Tibial nerve (tissue), 4 donors: ENCODE data around the gene COG5. TPM values are rescaled to one million over a fixed set of nuclear protein-coding genes. Genes with fewer than 3 reads are reported as not detected.

ENCODE experiments used
- DNase-seq, 2 donors: peaks; one replicate each; pipeline ENCODE4 v3.0.0-alpha.2; 2019; ENCODE audit warnings: low spot score in 2 of 2
- H3K27ac ChIP-seq, 4 donors: fragments of 200-600 bp; sonication (generic) in 3 of 4; one replicate each; pipeline ENCODE4 v1.5.1; 2017 to 2019; ENCODE audit warnings: mild to moderate bottlenecking in 1 of 4
- H3K27me3 ChIP-seq, 2 donors: fragments of 200-600 bp; sonication (generic) in 1 of 2; one replicate each; pipeline versions ENCODE4 v1.5.1 to v1.6.0; 2017 to 2019
- H3K36me3 ChIP-seq, 3 donors: fragments of 200-600 bp; sonication (generic); one replicate each; pipeline ENCODE4 v1.5.1; 2018 to 2019
- H3K4me1 ChIP-seq, 4 donors: fragments of 200-600 bp; sonication (generic) in 3 of 4; one replicate each; pipeline ENCODE4 v1.5.1; 2017 to 2019
- H3K4me3 ChIP-seq, 4 donors: fragments of 200-600 bp; sonication (generic) in 3 of 4; one replicate each; pipeline ENCODE4 v1.5.1; 2017 to 2019; ENCODE audit warnings: mild to moderate bottlenecking in 1 of 4, moderate library complexity in 1 of 4
- H3K9me3 ChIP-seq, 4 donors: fragments of 200-600 bp; sonication (generic) in 3 of 4; one replicate each; pipeline ENCODE4 v1.5.1; 2017 to 2019
- EP300 ChIP-seq, 2 donors: sonication (generic); formaldehyde crosslinking; IDR thresholded peaks; one replicate each; pipeline ENCODE4 v1.6.1; 2017; ENCODE audit warnings: antibody characterized with exemption in 2 of 2, mild to moderate bottlenecking in 1 of 2
- POLR2A ChIP-seq, 2 donors: fragments of 450-650 bp; IDR thresholded peaks; one replicate each; pipeline ENCODE4 v1.6.1; 2017; ENCODE audit warnings: antibody characterized with exemption in 2 of 2, mild to moderate bottlenecking in 2 of 2, moderate library complexity in 2 of 2
- WGBS, 2 donors: methylation state at CpG; one replicate each; pipeline ENCODE4 v1.1.5; 2018; 5-methylcytosine and 5-hydroxymethylcytosine counted together
- total RNA-seq, 4 donors: library from RNA; depleted of rRNA; stranded (reverse); fragments of >200 nt; gene quantifications; one replicate each; pipeline ENCODE4 v1.1.0, GENCODE V29; 2016
- TF ChIP-seq, protein P1 (sequence below), 5 experiments: fragments of 200-600 bp in 3 of 5; fragments of 450-650 bp in 2 of 5; sonication (generic) in 3 of 5; IDR thresholded peaks; one replicate each; pipeline ENCODE4 v1.5.1; 2016 to 2019; ENCODE audit warnings: antibody characterized with exemption in 5 of 5, mild to moderate bottlenecking in 3 of 5, moderate library complexity in 2 of 5

COG5 gene
- total RNA-seq, 4 donors from 2014 or later: 26.7 to 35.7 (median 32.6) TPM

DNA sequence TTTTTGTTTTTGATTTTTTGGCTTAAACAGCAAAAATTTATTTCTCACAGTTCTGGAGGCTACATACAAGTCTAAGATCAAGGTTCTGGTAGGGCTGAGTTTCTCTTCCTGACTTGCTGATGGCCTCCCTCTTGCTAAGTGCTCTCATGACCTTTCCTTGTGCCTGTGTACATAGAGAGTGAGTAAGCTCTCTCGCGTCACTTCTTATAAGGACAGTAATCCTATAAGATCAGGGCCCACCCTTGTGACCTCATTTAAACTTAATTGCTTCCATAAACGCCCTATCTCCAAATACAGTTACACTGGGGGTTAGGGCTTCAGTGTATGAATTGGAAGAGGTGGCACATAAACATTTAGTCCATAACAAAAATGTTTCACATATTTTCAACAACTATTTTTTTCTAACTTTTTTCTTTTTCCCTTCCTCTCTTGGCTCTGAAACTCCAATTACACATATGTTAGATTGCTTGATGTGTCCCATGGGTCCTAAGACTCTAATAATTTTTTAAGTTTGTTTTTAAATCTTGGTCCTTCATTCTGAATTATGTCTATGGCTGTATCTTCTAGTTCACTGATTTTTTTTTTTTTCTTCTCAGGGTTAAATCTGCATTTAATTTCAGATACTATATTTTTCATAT is 245.1 kb downstream of the COG5 start:
- Histone ChIP-seq H3K27me3 (no peaks in the 10 kb centered on the region), H3K27ac (no peak overlapping the region), H3K4me3 (no peak overlapping the region), H3K4me1 (no peaks in the 10 kb centered on the region), H3K9me3 (no peaks in the 10 kb centered on the region), H3K36me3 (peaks cover 0 to 19% (median 0%) of the 10 kb centered on the region in 3 donors)
- no peak for TF ChIP-seq POLR2A (IDR thresholded peaks at IDR 0.05)
- 59 to 73% methylated on average over 3 of the region's 3 CpGs for WGBS, 2 donors
- no peak for DNase-seq

DNA sequence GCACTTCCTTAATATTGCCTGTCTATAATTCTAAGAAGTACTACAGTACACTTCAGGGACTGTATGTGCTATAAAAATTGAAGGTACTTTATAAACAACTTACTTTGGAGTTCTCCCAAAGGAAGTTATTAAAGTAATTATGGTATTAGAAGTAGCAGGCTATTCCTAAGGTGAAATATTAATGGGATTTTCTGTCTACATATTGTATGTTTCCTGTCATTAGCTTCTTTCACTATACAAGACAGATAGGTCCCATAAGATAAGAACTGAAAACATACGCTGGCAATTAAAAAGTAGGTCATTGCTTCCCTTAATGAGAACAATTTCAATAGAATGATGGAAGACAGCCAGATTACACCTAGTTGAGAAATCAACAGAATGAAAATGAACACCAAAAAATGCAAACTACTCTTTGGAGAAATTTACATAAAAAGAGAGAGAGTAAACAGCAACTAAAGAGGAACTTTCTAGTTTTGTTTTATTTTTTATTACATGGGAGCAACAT is 248.0 kb downstream of the COG5 start:
- no peak overlapping the region for H3K27ac ChIP-seq
- H3K9me3 ChIP-seq: no peaks in the 10 kb centered on the region
- no peak overlapping the region for H3K4me3 ChIP-seq
- no peaks in the 10 kb centered on the region for H3K27me3 ChIP-seq
- no peak for DNase-seq
- no peaks in the 10 kb centered on the region for H3K4me1 ChIP-seq
- TF ChIP-seq, protein P1, sequence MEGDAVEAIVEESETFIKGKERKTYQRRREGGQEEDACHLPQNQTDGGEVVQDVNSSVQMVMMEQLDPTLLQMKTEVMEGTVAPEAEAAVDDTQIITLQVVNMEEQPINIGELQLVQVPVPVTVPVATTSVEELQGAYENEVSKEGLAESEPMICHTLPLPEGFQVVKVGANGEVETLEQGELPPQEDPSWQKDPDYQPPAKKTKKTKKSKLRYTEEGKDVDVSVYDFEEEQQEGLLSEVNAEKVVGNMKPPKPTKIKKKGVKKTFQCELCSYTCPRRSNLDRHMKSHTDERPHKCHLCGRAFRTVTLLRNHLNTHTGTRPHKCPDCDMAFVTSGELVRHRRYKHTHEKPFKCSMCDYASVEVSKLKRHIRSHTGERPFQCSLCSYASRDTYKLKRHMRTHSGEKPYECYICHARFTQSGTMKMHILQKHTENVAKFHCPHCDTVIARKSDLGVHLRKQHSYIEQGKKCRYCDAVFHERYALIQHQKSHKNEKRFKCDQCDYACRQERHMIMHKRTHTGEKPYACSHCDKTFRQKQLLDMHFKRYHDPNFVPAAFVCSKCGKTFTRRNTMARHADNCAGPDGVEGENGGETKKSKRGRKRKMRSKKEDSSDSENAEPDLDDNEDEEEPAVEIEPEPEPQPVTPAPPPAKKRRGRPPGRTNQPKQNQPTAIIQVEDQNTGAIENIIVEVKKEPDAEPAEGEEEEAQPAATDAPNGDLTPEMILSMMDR (IDR thresholded peaks at IDR 0.05): no peak
- TF ChIP-seq EP300 (IDR thresholded peaks at IDR 0.05) (no peak), POLR2A (IDR thresholded peaks at IDR 0.05) (no peak)
- 79 to 82% methylated on average over 1 of the region's 1 CpG for WGBS, 2 donors
- no peaks in the 10 kb centered on the region for H3K36me3 ChIP-seq

DNA sequence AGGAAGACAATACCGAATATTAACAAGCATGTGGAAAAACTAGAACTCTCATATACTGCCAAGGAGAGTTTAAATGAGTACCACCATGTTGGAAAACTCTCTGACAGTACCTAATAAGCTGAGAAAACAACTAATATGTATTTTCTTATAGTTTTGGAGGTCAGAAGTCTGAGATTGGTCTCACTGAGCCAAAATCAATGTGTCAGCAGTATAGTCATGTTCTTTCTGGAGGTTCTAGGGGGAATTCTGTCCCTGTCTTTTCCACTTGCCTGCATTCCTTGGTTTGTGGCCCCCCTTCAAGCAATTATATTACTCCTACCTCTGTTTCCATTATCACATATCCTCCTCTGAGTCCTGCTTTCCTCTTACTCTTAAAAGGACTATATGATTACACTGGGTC is 250.4 kb downstream of the COG5 start:
- 96 to 97% methylated on average over 1 of the region's 1 CpG for WGBS, 2 donors
- H3K27me3 ChIP-seq: no peaks in the 10 kb centered on the region

DNA sequence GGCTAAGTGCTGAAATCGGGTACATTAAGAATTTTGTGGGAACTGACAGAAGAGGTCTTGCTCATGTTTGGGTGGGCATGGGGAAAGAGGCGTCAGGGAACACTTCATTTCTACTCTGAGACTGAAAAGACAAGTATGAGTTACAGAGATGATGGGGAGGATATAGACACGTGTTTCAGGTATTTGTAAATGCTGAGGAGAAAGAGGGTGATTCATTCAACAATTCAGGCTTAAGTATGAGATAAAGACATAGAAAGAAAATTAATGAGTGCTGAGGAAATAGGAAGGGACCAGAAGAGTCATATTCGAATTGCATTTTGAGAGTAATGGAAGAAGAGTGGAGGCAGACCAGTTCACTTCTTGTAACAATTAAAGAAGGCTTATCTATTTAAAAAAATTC is 251.3 kb downstream of the COG5 start:
- Histone ChIP-seq H3K27ac (no peak overlapping the region), H3K4me3 (no peak overlapping the region), H3K4me1 (no peaks in the 10 kb centered on the region), H3K27me3 (no peaks in the 10 kb centered on the region), H3K9me3 (no peaks in the 10 kb centered on the region), H3K36me3 (no peaks in the 10 kb centered on the region)
- TF ChIP-seq POLR2A (IDR thresholded peaks at IDR 0.05) (no peak), EP300 (IDR thresholded peaks at IDR 0.05) (no peak)
- TF ChIP-seq, protein P1 (IDR thresholded peaks at IDR 0.05): no peak
- DNase-seq: no peak
- 73 to 94% methylated on average over 4 of the region's 4 CpGs for WGBS, 2 donors

More for the DNA sequence above, 250.4 kb downstream of the COG5 start:
- DNase-seq: no peak
- H3K4me1 ChIP-seq: no peaks in the 10 kb centered on the region
- H3K36me3 ChIP-seq: no peaks in the 10 kb centered on the region
- no peak overlapping the region for H3K27ac ChIP-seq
- no peaks in the 10 kb centered on the region for H3K9me3 ChIP-seq
- no peak for TF ChIP-seq POLR2A (IDR thresholded peaks at IDR 0.05)
- TF ChIP-seq, protein P1 (IDR thresholded peaks at IDR 0.05): no peak
- TF ChIP-seq EP300 (IDR thresholded peaks at IDR 0.05): no peak
- H3K4me3 ChIP-seq: no peak overlapping the region

DNA sequence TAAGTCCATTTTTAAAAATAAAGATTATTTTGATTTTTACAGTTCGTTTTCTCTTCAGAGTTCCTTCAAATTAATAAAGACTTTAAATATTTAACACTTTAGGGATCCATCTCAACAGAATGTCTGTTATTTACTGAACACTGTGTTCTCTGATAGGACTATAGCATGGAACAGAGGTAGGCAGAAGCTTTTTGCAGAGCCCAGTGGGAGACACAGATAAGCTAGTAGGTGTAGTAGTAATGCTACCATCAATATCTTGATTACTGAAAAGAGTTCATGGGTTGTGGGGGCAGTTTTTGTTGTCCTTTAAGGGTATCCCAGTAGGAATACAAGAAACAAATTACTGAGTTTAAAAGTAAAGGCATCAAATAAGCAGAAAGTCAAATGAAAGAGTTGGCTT is 254.4 kb downstream of the COG5 start:
- peaks cover 0 to 3% (median 0%) of the 10 kb centered on the region in 4 donors for H3K9me3 ChIP-seq
- peaks cover 0 to 16% (median 0%) of the 10 kb centered on the region in 3 donors for H3K36me3 ChIP-seq
- 82 to 83% methylated on average over 1 of the region's 1 CpG for WGBS, 2 donors
- TF ChIP-seq, protein P1 (IDR thresholded peaks at IDR 0.05): no peak
- TF ChIP-seq POLR2A (IDR thresholded peaks at IDR 0.05) (no peak), EP300 (IDR thresholded peaks at IDR 0.05) (no peak)
- DNase-seq: no peak
- H3K4me1 ChIP-seq: no peaks in the 10 kb centered on the region
- no peak overlapping the region for H3K4me3 ChIP-seq
- no peaks in the 10 kb centered on the region for H3K27me3 ChIP-seq
- H3K27ac ChIP-seq: no peak overlapping the region
